ENCODE data around the gene UCN2. TPM values are rescaled to one million over a fixed set of nuclear protein-coding genes. Genes with fewer than 3 reads are reported as not detected.
"Not testable (repeated sequence)": the region's sequence is repeated elsewhere in the genome, so short reads cannot be mapped to it uniquely, and the experiment has no call there.

UCN2 gene
- total RNA-seq, 1 experiment from 2014 or later, result 14.9 TPM

GRCh38 chr3:48552111-48552951, 11.2 kb downstream of the UCN2 start:
- in situ Hi-C loops (cut with HindIII; ENCODE audit: low pct_unique_long_range_greater_than_20kb, low sequenced_read_pairs), result no loop called here
- no peak for DNase-seq (ENCODE audit: low read depth, low spot score)

- in situ Hi-C loops (cut with HindIII; ENCODE audit: low pct_unique_long_range_greater_than_20kb, low sequenced_read_pairs); DNase-seq (ENCODE audit: low read depth, low spot score): not testable (repeated sequence)
Measured at GRCh38 chr3:48551651-48552050, 11.9 kb downstream of the UCN2 start.

- DNase-seq (ENCODE audit: low read depth, low spot score), result peak; percentile 85
- in situ Hi-C loops (cut with HindIII; ENCODE audit: low pct_unique_long_range_greater_than_20kb, low sequenced_read_pairs), result no loop called here
Measured at GRCh38 chr3:48548729-48549705, 14.6 kb downstream of the UCN2 start.

- in situ Hi-C loops (cut with HindIII; ENCODE audit: low pct_unique_long_range_greater_than_20kb, low sequenced_read_pairs), result no loop called here
- DNase-seq (ENCODE audit: low read depth, low spot score), result no peak
Measured at GRCh38 chr3:48548126-48548525, 15.5 kb downstream of the UCN2 start.

GRCh38 chr3:48546203-48546829, 17.3 kb downstream of the UCN2 start:
- in situ Hi-C loops (cut with HindIII; ENCODE audit: low pct_unique_long_range_greater_than_20kb, low sequenced_read_pairs), result no loop called here
- no peak for DNase-seq (ENCODE audit: low read depth, low spot score)

GRCh38 chr3:48544141-48544540, 19.4 kb downstream of the UCN2 start:
- DNase-seq (ENCODE audit: low read depth, low spot score), result no peak
- in situ Hi-C loops (cut with HindIII; ENCODE audit: low pct_unique_long_range_greater_than_20kb, low sequenced_read_pairs), result no loop called here

- DNase-seq (ENCODE audit: low read depth, low spot score), result no peak
- in situ Hi-C loops (cut with HindIII; ENCODE audit: low pct_unique_long_range_greater_than_20kb, low sequenced_read_pairs), result no loop called here
Measured at GRCh38 chr3:48543271-48543866, 20.2 kb downstream of the UCN2 start.

- DNase-seq (ENCODE audit: low read depth, low spot score), result no peak
- in situ Hi-C loops (cut with HindIII; ENCODE audit: low pct_unique_long_range_greater_than_20kb, low sequenced_read_pairs), result no loop called here
Measured at GRCh38 chr3:48538451-48538850, 25.1 kb downstream of the UCN2 start.

GRCh38 chr3:48536785-48537184, 26.8 kb downstream of the UCN2 start:
- DNase-seq (ENCODE audit: low read depth, low spot score), result no peak

GRCh38 chr3:48536116-48536515, 27.5 kb downstream of the UCN2 start:
- DNase-seq (ENCODE audit: low read depth, low spot score), result no peak
- in situ Hi-C loops (cut with HindIII; ENCODE audit: low pct_unique_long_range_greater_than_20kb, low sequenced_read_pairs), result no loop called here

More at GRCh38 chr3:48536785-48537184, 26.8 kb downstream of the UCN2 start:
- in situ Hi-C loops (cut with HindIII; ENCODE audit: low pct_unique_long_range_greater_than_20kb, low sequenced_read_pairs), result no loop called here

GRCh38 chr3:48535578-48535977, 28.0 kb downstream of the UCN2 start:
- in situ Hi-C loops (cut with HindIII; ENCODE audit: low pct_unique_long_range_greater_than_20kb, low sequenced_read_pairs), result no loop called here
- no peak for DNase-seq (ENCODE audit: low read depth, low spot score)

- in situ Hi-C loops (cut with HindIII; ENCODE audit: low pct_unique_long_range_greater_than_20kb, low sequenced_read_pairs), result no loop called here
- no peak for DNase-seq (ENCODE audit: low read depth, low spot score)
Measured at GRCh38 chr3:48532977-48533337, 30.6 kb downstream of the UCN2 start.

GRCh38 chr3:48532271-48532976, 31.2 kb downstream of the UCN2 start:
- no peak for DNase-seq (ENCODE audit: low read depth, low spot score)
- in situ Hi-C loops (cut with HindIII; ENCODE audit: low pct_unique_long_range_greater_than_20kb, low sequenced_read_pairs), result no loop called here

- DNase-seq (ENCODE audit: low read depth, low spot score); in situ Hi-C loops (cut with HindIII; ENCODE audit: low pct_unique_long_range_greater_than_20kb, low sequenced_read_pairs): not testable (repeated sequence)
Measured at GRCh38 chr3:48530701-48531100, 32.9 kb downstream of the UCN2 start.

- in situ Hi-C loops (cut with HindIII; ENCODE audit: low pct_unique_long_range_greater_than_20kb, low sequenced_read_pairs), result no loop called here
Measured at GRCh38 chr3:48528754-48529153, 34.8 kb downstream of the UCN2 start.

GRCh38 chr3:48528048-48528447, 35.5 kb downstream of the UCN2 start:
- DNase-seq (ENCODE audit: low read depth, low spot score), result no peak
- in situ Hi-C loops (cut with HindIII; ENCODE audit: low pct_unique_long_range_greater_than_20kb, low sequenced_read_pairs), result no loop called here

More at GRCh38 chr3:48528754-48529153, 34.8 kb downstream of the UCN2 start:
- DNase-seq (ENCODE audit: low read depth, low spot score), result no peak

- no peak for DNase-seq (ENCODE audit: low read depth, low spot score)
- in situ Hi-C loops (cut with HindIII; ENCODE audit: low pct_unique_long_range_greater_than_20kb, low sequenced_read_pairs), result no loop called here
Measured at GRCh38 chr3:48524970-48525369, 38.6 kb downstream of the UCN2 start.

Data from SK-MEL-5 (cell line).